Erythroblast (primary cell): ENCODE results near the gene ZNF587B.

ENCODE experiments used
- GATA1 ChIP-seq: IDR thresholded peaks from 2 replicates; pipeline ENCODE4 v1.6.1; 2011; ENCODE audit warnings: low read depth, mild to moderate bottlenecking, control low read depth, low read length, moderate library complexity
- POLR2A ChIP-seq: IDR thresholded peaks from 2 replicates; pipeline ENCODE4 v1.6.1; 2011; ENCODE audit warnings: mild to moderate bottlenecking, low read length

- no peak for TF ChIP-seq POLR2A
- TF ChIP-seq GATA1: no peak
These were observed 40.1 kb downstream of the ZNF587B start for GRCh38 chr19:57870225-57870624.
